OCI-LY7 (cell line): ENCODE results near the gene LOXHD1.

Experiments
- EZH2phosphoT487 ChIP-seq: fragments of 200-600 bp; sonication (generic); IDR thresholded peaks from 2 replicates; pipeline ENCODE4 v1.6.1; 2018; ENCODE audit warnings: low read depth, borderline replicate concordance, mild to moderate bottlenecking, mixed run types, antibody characterized with exemption, low read length, moderate library complexity, mixed read lengths
- TF ChIP-seq, protein P1 (sequence below): fragments of 200-600 bp; sonication (generic); conservative IDR thresholded peaks from 2 replicates; pipeline ENCODE4 v1.5.1; 2014; ENCODE audit warnings: mild to moderate bottlenecking, antibody characterized with exemption, low read length, moderate library complexity, mixed read lengths

DNA sequence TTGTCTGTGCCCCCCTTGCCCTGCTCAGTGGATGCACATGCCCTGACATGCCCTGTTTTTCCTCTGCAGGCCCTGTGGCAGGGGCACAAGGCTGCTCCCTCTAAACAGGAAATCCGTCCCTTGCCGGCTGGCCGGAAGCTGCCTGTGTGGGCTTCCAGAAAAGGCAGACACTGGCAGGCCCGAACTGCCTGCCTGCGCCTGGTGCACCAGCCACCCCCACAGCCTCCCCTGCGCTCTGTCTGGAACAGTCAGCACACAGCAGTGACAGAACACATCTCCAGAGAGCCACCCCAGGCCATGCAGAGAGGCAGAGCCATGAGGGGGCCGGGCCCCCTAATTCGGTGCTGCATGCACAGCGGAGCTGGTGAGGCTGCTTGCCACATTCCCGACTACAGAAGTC lies 33.5 kb downstream of the LOXHD1 start:
- TF ChIP-seq, protein P1, sequence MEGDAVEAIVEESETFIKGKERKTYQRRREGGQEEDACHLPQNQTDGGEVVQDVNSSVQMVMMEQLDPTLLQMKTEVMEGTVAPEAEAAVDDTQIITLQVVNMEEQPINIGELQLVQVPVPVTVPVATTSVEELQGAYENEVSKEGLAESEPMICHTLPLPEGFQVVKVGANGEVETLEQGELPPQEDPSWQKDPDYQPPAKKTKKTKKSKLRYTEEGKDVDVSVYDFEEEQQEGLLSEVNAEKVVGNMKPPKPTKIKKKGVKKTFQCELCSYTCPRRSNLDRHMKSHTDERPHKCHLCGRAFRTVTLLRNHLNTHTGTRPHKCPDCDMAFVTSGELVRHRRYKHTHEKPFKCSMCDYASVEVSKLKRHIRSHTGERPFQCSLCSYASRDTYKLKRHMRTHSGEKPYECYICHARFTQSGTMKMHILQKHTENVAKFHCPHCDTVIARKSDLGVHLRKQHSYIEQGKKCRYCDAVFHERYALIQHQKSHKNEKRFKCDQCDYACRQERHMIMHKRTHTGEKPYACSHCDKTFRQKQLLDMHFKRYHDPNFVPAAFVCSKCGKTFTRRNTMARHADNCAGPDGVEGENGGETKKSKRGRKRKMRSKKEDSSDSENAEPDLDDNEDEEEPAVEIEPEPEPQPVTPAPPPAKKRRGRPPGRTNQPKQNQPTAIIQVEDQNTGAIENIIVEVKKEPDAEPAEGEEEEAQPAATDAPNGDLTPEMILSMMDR, result no peak
- no peak for TF ChIP-seq EZH2phosphoT487
